ENCODE data around the gene PLCB1. TPM values are rescaled to one million over a fixed set of nuclear protein-coding genes. Genes with fewer than 3 reads are reported as not detected.

PLCB1 gene
- polyA plus RNA-seq, 1 donor (not counting 4 experiments of a cell fraction or from before 2014, with no cell fraction given), result 0.37 TPM

DNA sequence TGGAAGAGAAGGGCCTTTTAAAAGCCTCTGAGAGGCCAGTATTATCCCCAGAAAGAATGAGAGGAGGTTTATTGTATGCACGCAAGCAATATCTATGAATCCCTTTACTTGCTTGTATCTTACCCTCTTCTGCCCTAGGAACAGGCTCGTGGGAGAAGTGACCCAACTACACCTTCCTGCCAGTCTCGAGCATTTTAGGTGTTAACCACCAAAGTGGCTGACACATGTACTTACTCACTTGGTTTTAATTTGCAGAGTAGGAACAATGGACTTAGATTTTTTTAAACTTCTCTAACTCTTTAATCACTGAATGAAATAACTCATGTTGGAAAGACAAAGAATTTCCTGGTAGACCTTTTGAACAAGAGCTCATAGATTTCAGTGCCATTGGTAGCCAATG is 296.9 kb downstream of the PLCB1 start:
- no peaks in the 10 kb centered on the region for H3K9me1 ChIP-seq (ENCODE audit: control insufficient read depth, extremely low read depth, insufficient read depth, low read length)
- H3K9ac ChIP-seq (ENCODE audit: control insufficient read depth, extremely low read depth, insufficient read depth, low read length), result no peak overlapping the region
- no peaks in the 10 kb centered on the region for H4K20me1 ChIP-seq (ENCODE audit: control insufficient read depth, extremely low read depth, insufficient read depth, low read length)
- no peaks in the 10 kb centered on the region for H3K9me3 ChIP-seq (ENCODE audit: control insufficient read depth, low read depth, low read length)
- no peak overlapping the region for H3K27ac ChIP-seq (ENCODE audit: control insufficient read depth, insufficient read depth, low read length)
- no peak for TF ChIP-seq EZH2 (IDR thresholded peaks at IDR 0.05; ENCODE audit: low read length)
- no peak for TF ChIP-seq CTCF (optimal IDR thresholded peaks at IDR 0.05 in 1 of 3, IDR thresholded peaks at IDR 0.05 in 1 of 3, conservative IDR thresholded peaks at IDR 0.05 in 1 of 3; ENCODE audit: extremely low read depth in 1 of 3, insufficient read depth in 2 of 3, low read length in 3 of 3)
- no peaks in the 10 kb centered on the region for H3K27me3 ChIP-seq (ENCODE audit: control insufficient read depth, extremely low read depth, insufficient read depth, low read length)
- dilution Hi-C loops (cut with MboI; ENCODE audit: extremely low pct_ligation_motif_present, low sequenced_read_pairs), result no loop called here
- no peaks in the 10 kb centered on the region for H3K4me1 ChIP-seq (ENCODE audit: control insufficient read depth, extremely low read depth, insufficient read depth, low read length)
- FAIRE-seq, result no peak
- no peaks in the 10 kb centered on the region for H3K36me3 ChIP-seq (ENCODE audit: control insufficient read depth in 2 of 2, extremely low read depth in 1 of 2, insufficient read depth in 2 of 2, low read length in 2 of 2)
- no peak overlapping the region for H3K4me2 ChIP-seq (ENCODE audit: control insufficient read depth, extremely low read depth, insufficient read depth, low read depth, low read length)
- DNase-seq (ENCODE audit: low read depth, low spot score), result no peak
- H3K4me3 ChIP-seq (ENCODE audit: control insufficient read depth in 2 of 3, extremely low read depth in 1 of 3, insufficient read depth in 2 of 3, low read depth in 1 of 3, low read length in 3 of 3), result no peak overlapping the region
- no peaks in the 10 kb centered on the region for H3K79me2 ChIP-seq (ENCODE audit: control insufficient read depth, insufficient read depth, low read length)
- H2AFZ ChIP-seq (ENCODE audit: control insufficient read depth, low read length), result no peak overlapping the region

GRCh38 chr20:8431538-8432434 is 299.7 kb downstream of the PLCB1 start:
- Histone ChIP-seq H3K27me3 (ENCODE audit: control insufficient read depth, extremely low read depth, insufficient read depth, low read length) (no peaks in the 10 kb centered on the region), H3K4me3 (ENCODE audit: control insufficient read depth in 2 of 3, extremely low read depth in 1 of 3, insufficient read depth in 2 of 3, low read depth in 1 of 3, low read length in 3 of 3) (no peak overlapping the region), H2AFZ (ENCODE audit: control insufficient read depth, low read length) (no peak overlapping the region), H3K9me3 (ENCODE audit: control insufficient read depth, low read depth, low read length) (no peaks in the 10 kb centered on the region), H3K9me1 (ENCODE audit: control insufficient read depth, extremely low read depth, insufficient read depth, low read length) (no peaks in the 10 kb centered on the region), H3K79me2 (ENCODE audit: control insufficient read depth, insufficient read depth, low read length) (no peaks in the 10 kb centered on the region), H3K4me1 (ENCODE audit: control insufficient read depth, extremely low read depth, insufficient read depth, low read length) (no peaks in the 10 kb centered on the region), H3K9ac (ENCODE audit: control insufficient read depth, extremely low read depth, insufficient read depth, low read length) (no peak overlapping the region), H3K36me3 (ENCODE audit: control insufficient read depth in 2 of 2, extremely low read depth in 1 of 2, insufficient read depth in 2 of 2, low read length in 2 of 2) (no peaks in the 10 kb centered on the region), H3K27ac (ENCODE audit: control insufficient read depth, insufficient read depth, low read length) (no peak overlapping the region), H3K4me2 (ENCODE audit: control insufficient read depth, extremely low read depth, insufficient read depth, low read depth, low read length) (no peak overlapping the region), H4K20me1 (ENCODE audit: control insufficient read depth, extremely low read depth, insufficient read depth, low read length) (no peaks in the 10 kb centered on the region)
- TF ChIP-seq CTCF (optimal IDR thresholded peaks at IDR 0.05 in 1 of 3, IDR thresholded peaks at IDR 0.05 in 1 of 3, conservative IDR thresholded peaks at IDR 0.05 in 1 of 3; ENCODE audit: extremely low read depth in 1 of 3, insufficient read depth in 2 of 3, low read length in 3 of 3) (no peak), EZH2 (IDR thresholded peaks at IDR 0.05; ENCODE audit: low read length) (no peak)
- dilution Hi-C loops (cut with MboI; ENCODE audit: extremely low pct_ligation_motif_present, low sequenced_read_pairs), result no loop called here
- FAIRE-seq (no peak), DNase-seq (ENCODE audit: low read depth, low spot score) (no peak)

All from keratinocyte (primary cell).